H1 (cell line): ENCODE results near the gene TMEM245. TPM values are rescaled to one million over a fixed set of nuclear protein-coding genes. Genes with fewer than 3 reads are reported as not detected.

Source experiments
- CTCF ChIA-PET: fragments of 300-600 bp; sonication (Branson Sonifier 250); formaldehyde crosslinking; loops from one replicate; lab custom pipeline; 2021; ENCODE audit not compliant: partially characterized antibody; lab: Charles Lee
- POLR2A ChIA-PET: fragments of 300-600 bp; sonication (Branson Sonifier 250); formaldehyde crosslinking; loops from one replicate; lab custom pipeline; 2021; ENCODE audit warnings: inconsistent platforms; ENCODE audit not compliant: partially characterized antibody; lab: Charles Lee
- DNase-seq, 2 experiments: peaks; one replicate each; pipeline versions ENCODE4 v3.0.0 to v3.0.0-alpha.2; 2010 to 2022; ENCODE audit warnings: low spot score in 2 of 2, low read depth in 1 of 2, mixed read lengths in 1 of 2
- FAIRE-seq: peaks from 2 replicates; lab custom pipeline; 2011; peaks lifted over from hg19 to GRCh38; lab: Jason Lieb, UNC
- H2AFZ ChIP-seq: 2 replicates; pipeline ENCODE4 v1.8.1; 2012; ENCODE audit warnings: low read length, inconsistent platforms
- H2AK5ac ChIP-seq: 2 replicates; pipeline ENCODE4 v1.6.1; 2013; ENCODE audit warnings: low read depth, low read length
- H2BK120ac ChIP-seq: replicated peaks from 2 replicates; pipeline ENCODE3; 2013; ENCODE audit warnings: low read depth, low read length, inconsistent platforms
- H2BK12ac ChIP-seq: 2 replicates; pipeline ENCODE4 v1.6.1; 2013; ENCODE audit warnings: low read depth, low read length
- H2BK15ac ChIP-seq: 2 replicates; pipeline ENCODE4 v1.6.1; 2013; ENCODE audit warnings: low read length
- H2BK20ac ChIP-seq: 2 replicates; pipeline ENCODE4 v1.6.1; 2013; ENCODE audit warnings: low read length
- H2BK5ac ChIP-seq: 2 replicates; pipeline ENCODE4 v1.6.1; 2013; ENCODE audit warnings: low read depth, low read length
- H3K14ac ChIP-seq: 2 replicates; pipeline ENCODE4 v1.6.1; 2013; ENCODE audit warnings: inconsistent platforms; ENCODE audit not compliant: insufficient read length
- H3K18ac ChIP-seq: 2 replicates; pipeline ENCODE4 v1.6.1; 2013; ENCODE audit warnings: low read length; ENCODE audit errors: extremely low read depth
- H3K23ac ChIP-seq: 2 replicates; pipeline ENCODE4 v1.6.1; 2013; ENCODE audit warnings: inconsistent platforms; ENCODE audit not compliant: insufficient read length
- H3K23me2 ChIP-seq: 2 replicates; pipeline ENCODE4 v1.6.1; 2013; ENCODE audit warnings: low read depth, low read length
- H3K27ac ChIP-seq: 2 replicates; pipeline ENCODE4 v1.6.1; 2011; ENCODE audit warnings: low read depth, low read length, inconsistent platforms
- H3K27me3 ChIP-seq, 4 experiments: replicated peaks in 1 of 4; 1 replicate in 1 of 4; 2 replicates in 3 of 4; pipeline versions ENCODE4 v1.6.1 to v1.8.1; 2011 to 2013; ENCODE audit warnings: low read length in 3 of 4, mild to moderate bottlenecking in 3 of 4, inconsistent platforms in 2 of 4, mixed read lengths in 2 of 4, moderate library complexity in 1 of 4; ENCODE audit not compliant: control insufficient read depth in 3 of 4, insufficient read depth in 3 of 4; ENCODE audit errors: extremely low read depth in 1 of 4
- H3K36me3 ChIP-seq, 4 experiments: 2 replicates each; pipeline versions ENCODE4 v1.6.1 to v1.8.1; 2011 to 2013; ENCODE audit warnings: mild to moderate bottlenecking in 4 of 4, low read length in 3 of 4, moderate library complexity in 2 of 4, control low read depth in 1 of 4, inconsistent platforms in 1 of 4; ENCODE audit not compliant: insufficient read depth in 4 of 4, control insufficient read depth in 2 of 4
- H3K4ac ChIP-seq: replicated peaks from 2 replicates; pipeline ENCODE3; 2013; ENCODE audit warnings: low read length, low read depth, mixed read lengths, inconsistent platforms; ENCODE audit not compliant: insufficient read length
- H3K4me1 ChIP-seq, 4 experiments: replicated peaks in 1 of 4; 1 replicate in 1 of 4; 2 replicates in 3 of 4; pipeline versions ENCODE4 v1.6.1 to v1.8.1; 2011 to 2013; ENCODE audit warnings: low read length in 3 of 4, inconsistent platforms in 2 of 4, mixed read lengths in 1 of 4; ENCODE audit not compliant: insufficient read depth in 4 of 4, control insufficient read depth in 3 of 4
- H3K4me2 ChIP-seq, 2 experiments: 2 replicates each; pipeline versions ENCODE4 v1.6.1 to v1.8.1; 2011 to 2013; ENCODE audit warnings: low read depth in 2 of 2, low read length in 2 of 2, control low read depth in 1 of 2, inconsistent platforms in 1 of 2, mild to moderate bottlenecking in 1 of 2; ENCODE audit not compliant: insufficient read depth in 1 of 2
- H3K4me3 ChIP-seq, 4 experiments: fragments of 200-600, 300-600 bp in 1 of 4; sonication (generic), shearing (Covaris generic), sonication (Bioruptor Twin) in 1 of 4; 2 replicates each; pipeline versions ENCODE4 v1.5.1 to v1.8.1; 2011 to 2016; ENCODE audit warnings: low read length in 4 of 4, low read depth in 3 of 4, control low read depth in 2 of 4, inconsistent platforms in 2 of 4, mild to moderate bottlenecking in 2 of 4, mixed read lengths in 1 of 4, moderate library complexity in 1 of 4; ENCODE audit not compliant: insufficient read depth in 2 of 4; ENCODE audit errors: extremely low read depth in 1 of 4
- H3K56ac ChIP-seq: replicated peaks from 2 replicates; pipeline ENCODE3; 2013; ENCODE audit warnings: low read depth, mild to moderate bottlenecking, mixed read lengths, low read length, inconsistent platforms; ENCODE audit not compliant: insufficient read length
- H3K79me1 ChIP-seq: 2 replicates; pipeline ENCODE4 v1.6.1; 2013; ENCODE audit warnings: low read depth, low read length, control low read depth
- H3K79me2 ChIP-seq, 2 experiments: 2 replicates each; pipeline versions ENCODE4 v1.6.1 to v1.8.1; 2012 to 2013; ENCODE audit warnings: low read length in 2 of 2, mild to moderate bottlenecking in 2 of 2, inconsistent platforms in 1 of 2; ENCODE audit not compliant: insufficient read depth in 2 of 2, control insufficient read depth in 1 of 2
- H3K9ac ChIP-seq, 4 experiments: replicated peaks in 1 of 4; 1 replicate in 1 of 4; 2 replicates in 3 of 4; pipeline versions ENCODE4 v1.6.1 to v1.8.1; 2011 to 2013; ENCODE audit warnings: low read depth in 3 of 4, low read length in 3 of 4, control low read depth in 2 of 4, mild to moderate bottlenecking in 2 of 4, moderate library complexity in 2 of 4, inconsistent platforms in 1 of 4; ENCODE audit errors: extremely low read depth in 1 of 4
- H3K9me3 ChIP-seq, 2 experiments: 2 replicates each; pipeline versions ENCODE4 v1.6.1 to v1.8.1; 2012 to 2013; ENCODE audit warnings: mild to moderate bottlenecking in 2 of 2, moderate library complexity in 2 of 2, control low read depth in 1 of 2, inconsistent platforms in 1 of 2, low read depth in 1 of 2, low read length in 1 of 2, mixed read lengths in 1 of 2; ENCODE audit not compliant: insufficient read depth in 2 of 2
- H4K20me1 ChIP-seq, 2 experiments: replicated peaks in 1 of 2; 2 replicates each; pipeline versions ENCODE3 to v1.8.1; 2011 to 2013; ENCODE audit warnings: inconsistent platforms in 2 of 2, low read length in 2 of 2, mild to moderate bottlenecking in 1 of 2; ENCODE audit not compliant: insufficient read depth in 2 of 2, control insufficient read depth in 1 of 2
- H4K5ac ChIP-seq: 2 replicates; pipeline ENCODE4 v1.6.1; 2013; ENCODE audit warnings: low read length, low read depth, mixed read lengths, inconsistent platforms; ENCODE audit not compliant: insufficient read length
- H4K8ac ChIP-seq: 2 replicates; pipeline ENCODE4 v1.8.0; 2013; ENCODE audit warnings: mild to moderate bottlenecking, moderate library complexity, low read length, inconsistent platforms; ENCODE audit not compliant: insufficient read depth; ENCODE audit errors: extremely low read depth
- H4K91ac ChIP-seq: replicated peaks from 2 replicates; pipeline ENCODE3; 2013; ENCODE audit warnings: low read length, mixed read lengths, inconsistent platforms; ENCODE audit not compliant: insufficient read length
- BACH1 ChIP-seq: IDR thresholded peaks from 2 replicates; pipeline ENCODE4 v1.6.1; 2012; ENCODE audit warnings: low read length, improper control_type of control experiment
- CBX5 ChIP-seq: fragments of 300-800, 300-1000 bp; sonication (generic); IDR thresholded peaks from 2 replicates; pipeline ENCODE4 v1.7.1; 2016; ENCODE audit warnings: antibody characterized with exemption, low read length, low read depth
- JUND ChIP-seq: IDR thresholded peaks from 2 replicates; pipeline ENCODE4 v1.6.1; 2011; ENCODE audit warnings: mild to moderate bottlenecking, improper control_type of control experiment, low read length
- RFX5 ChIP-seq: IDR thresholded peaks from 2 replicates; pipeline ENCODE4 v1.6.1; 2011; ENCODE audit warnings: low read depth, low read length, improper control_type of control experiment, borderline replicate concordance
- SRF ChIP-seq: IDR thresholded peaks from 2 replicates; pipeline ENCODE4 v1.6.1; 2011; ENCODE audit warnings: mild to moderate bottlenecking, low read depth, low read length, moderate library complexity
- WGBS, 2 experiments: shearing (Covaris generic) in 1 of 2; methylation state at CpG; one replicate each; pipeline versions ENCODE4 v1.1.6 to v1.1.7; 2013 to 2015; ENCODE audit warnings: low lambda C conversion rate in 2 of 2, mixed read lengths in 2 of 2, inconsistent platforms in 1 of 2, low coverage in 1 of 2, missing lambda C conversion rate in 1 of 2; ENCODE audit not compliant: insufficient replicate concordance in 2 of 2, insufficient coverage in 1 of 2, insufficient read length in 1 of 2; ENCODE audit errors: extremely low coverage in 1 of 2, missing lambda C conversion rate in 1 of 2; 5-methylcytosine and 5-hydroxymethylcytosine counted together
- polyA plus RNA-seq, 7 experiments: library from polyadenylated mRNA; depleted of rRNA in 3 of 7; stranded (reverse) in 5 of 7; unstranded in 2 of 7; fragments of >200 nt in 5 of 7; fragments of 200-250 nt in 2 of 7; gene quantifications; 1 replicate in 5 of 7; 2 replicates in 1 of 7; 4 replicates in 1 of 7; pipeline versions ENCODE4 v1.2.1 to v1.2.3, GENCODE V29; 2011 to 2013; ENCODE audit warnings: missing spikeins in 2 of 7, mixed read lengths in 2 of 7
- total RNA-seq: library from RNA; stranded (reverse); fragmentation: NEBNext Ultra II Directional; extraction: Animal tissue kit (Norgen Biotek cat#: 25700); gene quantifications from 2 replicates; pipeline ENCODE4 v1.2.1, GENCODE V29; 2021

Gene TMEM245
- total and polyA plus RNA-seq, 2 of the 8 experiments (the other 6 are each of a cell fraction or from before 2014, with no cell fraction given): 44.3 to 45.8 TPM

GRCh38 chr9:109097146-109097545, 22.6 kb downstream of the TMEM245 start:
- no peaks in the 10 kb centered on the region for H3K9me3 ChIP-seq
- H3K79me2 ChIP-seq: peaks cover 3 to 93% of the 10 kb centered on the region in 2 experiments; a peak in 3 of 4 replicates
- H4K5ac ChIP-seq: no peak overlapping the region
- H3K14ac ChIP-seq: no peak overlapping the region
- no peak overlapping the region for H3K56ac ChIP-seq
- 93% methylated on average over 4 of the region's 4 CpGs; no CpG with 5 or more reads in 1 of the 2 experiments for WGBS, 2 experiments
- no peak overlapping the region for H3K4ac ChIP-seq
- no peak overlapping the region for H2BK15ac ChIP-seq
- no peak overlapping the region for H4K91ac ChIP-seq
- no peak overlapping the region for H2BK12ac ChIP-seq
- no peak overlapping the region for H2BK20ac ChIP-seq
- CTCF ChIA-PET: interaction anchor here (1.0 to 1.5 kb wide), 5 partner anchors 13 to 95 kb away, joined by 3 to 5 read pairs (median 3); no protein-coding TSS in a partner anchor
- H3K18ac ChIP-seq: no peak overlapping the region
- H2AK5ac ChIP-seq: no peak overlapping the region
- peaks cover 7% of the 10 kb centered on the region for H3K79me1 ChIP-seq
- no peak overlapping the region for H2AFZ ChIP-seq
- H3K4me1 ChIP-seq: peaks cover 2 to 11% (median 8%) of the 10 kb centered on the region in 4 experiments; a peak in 5 of 7 replicates
- FAIRE-seq: no peak
- H3K4me2 ChIP-seq: no peak overlapping the region
- H3K23me2 ChIP-seq: no peaks in the 10 kb centered on the region
- H3K23ac ChIP-seq: no peak overlapping the region
- H3K27me3 ChIP-seq: no peaks in the 10 kb centered on the region
- TF ChIP-seq JUND (no peak), SRF (no peak), RFX5 (no peak), BACH1 (no peak), CBX5 (no peak)
- TF ChIP-seq, all 59 proteins: peak for 0
- DNase-seq: no peak
- Histone ChIP-seq H2BK5ac (no peak overlapping the region), H3K27ac (no peak overlapping the region), H3K4me3 (no peak overlapping the region), H3K9ac (no peak overlapping the region), H4K8ac (no peak overlapping the region), H3K36me3 (peaks cover 0 to 18% (median 6%) of the 10 kb centered on the region in 4 experiments; a peak in 4 of 8 replicates), H4K20me1 (peaks cover 11 to 27% of the 10 kb centered on the region in 2 experiments), H2BK120ac (no peak overlapping the region)
- POLR2A ChIA-PET: interaction anchor here (1.4 to 1.7 kb wide), 3 partner anchors 9 to 76 kb away, joined by 3 to 4 read pairs (median 4); partner anchors contain the start of gene TMEM245
